Measurements from ENCODE around the gene PKNOX2. TPM values are rescaled to one million over a fixed set of nuclear protein-coding genes. Genes with fewer than 3 reads are reported as not detected.

PKNOX2 gene
- total RNA-seq, 2 experiments from 2014 or later, result not detected

- no peaks in the 10 kb centered on the region for H3K9me3 Mint-ChIP-seq
- no peak overlapping the region for H3K27ac Mint-ChIP-seq
- no peak overlapping the region for H3K4me3 Mint-ChIP-seq
- H3K27me3 Mint-ChIP-seq, result peaks cover 29% of the 10 kb centered on the region
- H3K36me3 Mint-ChIP-seq (ENCODE audit: low read depth), result no peaks in the 10 kb centered on the region
- ChIA-PET CTCF (interaction anchor here (1.4 kb wide), 1 partner anchor 26 kb away, joined by 3 read pairs; no protein-coding TSS in a partner anchor), POLR2A (no interaction called here)
- no peak for DNase-seq
- no peaks in the 10 kb centered on the region for H3K4me1 Mint-ChIP-seq
Observed at GRCh38 chr11:125308246-125308645, 143.7 kb downstream of the PKNOX2 start.

- Mint-ChIP-seq H3K4me1 (no peaks in the 10 kb centered on the region), H3K36me3 (ENCODE audit: low read depth) (no peaks in the 10 kb centered on the region), H3K4me3 (no peak overlapping the region), H3K9me3 (no peaks in the 10 kb centered on the region), H3K27ac (no peak overlapping the region), H3K27me3 (peaks cover 29% of the 10 kb centered on the region)
- CTCF ChIA-PET, result no interaction called here
- DNase-seq, result no peak
- POLR2A ChIA-PET, result no interaction called here
Observed at GRCh38 chr11:125312391-125312790, 147.8 kb downstream of the PKNOX2 start.

- POLR2A ChIA-PET, result no interaction called here
- DNase-seq, result no peak
- H3K27ac Mint-ChIP-seq, result no peak overlapping the region
- no peak overlapping the region for H3K4me3 Mint-ChIP-seq
- no peaks in the 10 kb centered on the region for H3K9me3 Mint-ChIP-seq
- no peaks in the 10 kb centered on the region for H3K36me3 Mint-ChIP-seq (ENCODE audit: low read depth)
- H3K4me1 Mint-ChIP-seq, result no peaks in the 10 kb centered on the region
- CTCF ChIA-PET, result no interaction called here
- H3K27me3 Mint-ChIP-seq, result peaks cover 26% of the 10 kb centered on the region
Observed at GRCh38 chr11:125312812-125313211, 148.3 kb downstream of the PKNOX2 start.

GRCh38 chr11:125313271-125314219, 149.0 kb downstream of the PKNOX2 start:
- no peak overlapping the region for H3K4me3 Mint-ChIP-seq
- peaks cover 27% of the 10 kb centered on the region for H3K27me3 Mint-ChIP-seq
- no peaks in the 10 kb centered on the region for H3K9me3 Mint-ChIP-seq
- no peak for DNase-seq
- CTCF ChIA-PET, result no interaction called here
- H3K4me1 Mint-ChIP-seq, result no peaks in the 10 kb centered on the region
- no peak overlapping the region for H3K27ac Mint-ChIP-seq
- H3K36me3 Mint-ChIP-seq (ENCODE audit: low read depth), result no peaks in the 10 kb centered on the region
- POLR2A ChIA-PET, result no interaction called here

DNA sequence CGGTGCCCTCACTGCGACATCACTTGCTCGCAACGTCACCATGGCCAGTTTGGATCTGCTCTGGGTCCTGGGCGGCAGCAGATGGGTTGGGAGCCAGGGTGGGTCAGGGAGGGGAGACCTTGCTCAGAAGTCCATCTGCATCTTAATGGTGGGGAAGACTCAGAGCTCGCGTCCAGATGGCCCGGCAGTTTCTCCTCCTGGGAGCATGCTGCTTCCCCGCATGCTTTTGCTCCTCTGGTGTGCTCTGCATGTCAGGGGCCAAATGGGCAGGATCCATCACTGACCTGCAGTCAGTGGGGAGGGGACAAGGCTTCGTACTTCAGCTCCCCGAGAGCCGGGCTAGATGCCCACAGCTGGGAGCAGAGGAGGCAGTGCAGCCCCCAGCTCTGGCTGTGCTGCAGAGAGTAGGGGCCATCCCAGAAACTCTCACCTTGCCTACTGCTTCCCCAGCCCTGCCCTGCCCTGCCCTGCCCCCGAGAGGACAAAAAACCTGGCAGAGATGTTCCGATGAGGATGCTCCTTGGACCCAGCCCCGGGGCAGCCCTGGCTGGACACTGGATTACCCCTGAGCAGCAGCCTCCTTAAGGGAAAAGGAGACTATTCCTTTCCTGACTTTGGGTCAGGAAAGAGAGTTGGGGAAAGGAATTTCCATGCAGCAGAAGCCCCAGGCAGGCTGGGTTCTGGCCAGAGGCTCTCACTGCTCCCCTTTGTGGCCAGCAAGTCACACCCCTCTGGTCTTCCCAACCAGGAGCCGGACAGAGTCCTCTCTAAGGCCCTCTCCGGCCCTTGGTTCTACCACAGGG, 149.9 kb downstream of the PKNOX2 start:
- ChIA-PET POLR2A (no interaction called here), CTCF (no interaction called here)
- no peaks in the 10 kb centered on the region for H3K9me3 Mint-ChIP-seq

DNA sequence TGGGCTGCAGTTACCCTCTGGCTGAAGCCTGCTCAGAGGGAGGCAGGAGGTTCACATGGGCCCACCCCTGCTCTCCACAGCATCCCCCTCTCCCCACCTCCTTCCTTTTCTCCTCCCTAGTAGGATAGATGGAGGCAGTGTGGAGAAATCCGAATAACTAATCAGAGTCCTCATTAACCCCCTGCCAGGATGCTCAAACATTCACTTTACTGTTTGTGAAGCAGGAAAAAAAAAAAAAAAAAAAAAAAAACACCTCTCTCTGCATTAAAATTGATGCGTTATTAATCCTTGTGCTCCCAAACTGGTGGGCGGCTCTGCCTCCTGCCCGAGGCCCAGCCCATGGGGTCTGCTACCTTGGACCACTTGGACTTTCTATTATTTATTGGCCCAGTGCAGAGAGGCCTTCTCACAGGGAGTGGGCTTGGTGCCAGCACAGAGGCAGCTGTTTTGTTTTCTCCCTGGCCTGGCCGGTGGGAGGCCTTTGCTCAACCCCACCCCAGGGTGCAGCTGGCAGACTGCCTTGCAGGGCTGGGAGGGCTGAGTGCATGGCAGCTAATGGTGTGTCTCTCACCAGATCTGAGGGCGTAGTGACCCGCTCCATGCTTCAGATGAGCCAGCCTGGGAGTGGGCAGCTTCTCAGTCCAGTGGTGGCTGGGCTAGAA, 150.7 kb downstream of the PKNOX2 start:
- H3K27ac Mint-ChIP-seq, result no peak overlapping the region
- H3K36me3 Mint-ChIP-seq (ENCODE audit: low read depth), result no peaks in the 10 kb centered on the region
- no peaks in the 10 kb centered on the region for H3K4me1 Mint-ChIP-seq
- no peaks in the 10 kb centered on the region for H3K9me3 Mint-ChIP-seq
- peaks cover 20% of the 10 kb centered on the region for H3K27me3 Mint-ChIP-seq
- CTCF ChIA-PET, result no interaction called here
- no peak overlapping the region for H3K4me3 Mint-ChIP-seq
- DNase-seq, result no peak
- POLR2A ChIA-PET, result no interaction called here

More for the DNA sequence above, 149.9 kb downstream of the PKNOX2 start:
- peaks cover 25% of the 10 kb centered on the region for H3K27me3 Mint-ChIP-seq
- no peak overlapping the region for H3K27ac Mint-ChIP-seq
- no peak overlapping the region for H3K4me3 Mint-ChIP-seq
- no peaks in the 10 kb centered on the region for H3K4me1 Mint-ChIP-seq
- H3K36me3 Mint-ChIP-seq (ENCODE audit: low read depth), result no peaks in the 10 kb centered on the region
- no peak for DNase-seq

- H3K4me3 Mint-ChIP-seq, result no peak overlapping the region
- no peak overlapping the region for H3K27ac Mint-ChIP-seq
- no peak for DNase-seq
- H3K4me1 Mint-ChIP-seq, result no peaks in the 10 kb centered on the region
- no peaks in the 10 kb centered on the region for H3K9me3 Mint-ChIP-seq
- ChIA-PET POLR2A (no interaction called here), CTCF (no interaction called here)
- peaks cover 17% of the 10 kb centered on the region for H3K27me3 Mint-ChIP-seq
- no peaks in the 10 kb centered on the region for H3K36me3 Mint-ChIP-seq (ENCODE audit: low read depth)
Observed at GRCh38 chr11:125317416-125317815, 152.9 kb downstream of the PKNOX2 start.

DNA sequence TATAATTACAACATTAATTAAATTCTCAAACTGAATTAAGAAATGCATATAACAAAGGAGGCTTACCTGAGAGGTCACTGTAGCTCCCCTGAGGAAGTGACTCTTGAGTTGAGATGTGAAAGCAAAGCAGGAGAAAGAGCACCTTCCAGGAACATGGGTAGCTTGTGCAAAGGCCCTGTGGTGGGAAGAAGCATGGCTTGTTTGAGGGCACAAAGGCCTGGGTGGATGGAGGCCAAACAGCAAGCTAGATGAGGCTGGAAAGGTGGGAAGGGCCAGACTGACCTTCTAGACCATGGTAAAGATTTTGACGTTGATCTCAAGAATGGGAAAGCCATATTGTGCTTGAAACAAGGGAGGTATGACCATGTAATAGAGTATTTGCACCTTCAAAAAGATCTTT, 155.1 kb downstream of the PKNOX2 start:
- Mint-ChIP-seq H3K27me3 (peaks cover 25% of the 10 kb centered on the region), H3K27ac (no peak overlapping the region), H3K4me1 (no peaks in the 10 kb centered on the region), H3K36me3 (ENCODE audit: low read depth) (no peaks in the 10 kb centered on the region), H3K9me3 (no peaks in the 10 kb centered on the region), H3K4me3 (no peak overlapping the region)
- no peak for DNase-seq
- CTCF ChIA-PET, result no interaction called here
- POLR2A ChIA-PET, result no interaction called here

- no peak for DNase-seq
- Mint-ChIP-seq H3K27me3 (peaks cover 25% of the 10 kb centered on the region), H3K4me3 (no peak overlapping the region), H3K9me3 (no peaks in the 10 kb centered on the region), H3K36me3 (ENCODE audit: low read depth) (no peaks in the 10 kb centered on the region), H3K4me1 (no peaks in the 10 kb centered on the region), H3K27ac (no peak overlapping the region)
- ChIA-PET CTCF (interaction anchor here (0.6 to 0.7 kb wide), 2 partner anchors 26 to 593 kb away, joined by 4 to 5 read pairs; no protein-coding TSS in a partner anchor), POLR2A (no interaction called here)
Observed at GRCh38 chr11:125320347-125321076, 156.0 kb downstream of the PKNOX2 start.

GRCh38 chr11:125322289-125322688, 157.7 kb downstream of the PKNOX2 start:
- Mint-ChIP-seq H3K36me3 (ENCODE audit: low read depth) (no peaks in the 10 kb centered on the region), H3K4me3 (no peak overlapping the region), H3K27ac (no peak overlapping the region), H3K27me3 (peaks cover 29% of the 10 kb centered on the region), H3K4me1 (no peaks in the 10 kb centered on the region), H3K9me3 (no peaks in the 10 kb centered on the region)
- ChIA-PET CTCF (no interaction called here), POLR2A (no interaction called here)
- no peak for DNase-seq

- Mint-ChIP-seq H3K27me3 (peaks cover 43% of the 10 kb centered on the region), H3K4me1 (no peaks in the 10 kb centered on the region), H3K4me3 (no peak overlapping the region), H3K36me3 (ENCODE audit: low read depth) (no peaks in the 10 kb centered on the region), H3K9me3 (no peaks in the 10 kb centered on the region), H3K27ac (no peak overlapping the region)
- POLR2A ChIA-PET, result no interaction called here
- DNase-seq, result no peak
- CTCF ChIA-PET, result interaction anchor here (7.4 kb wide), 1 partner anchor 20 kb away, joined by 36 read pairs; no protein-coding TSS in a partner anchor
Observed at GRCh38 chr11:125325196-125325595, 160.6 kb downstream of the PKNOX2 start.

DNA sequence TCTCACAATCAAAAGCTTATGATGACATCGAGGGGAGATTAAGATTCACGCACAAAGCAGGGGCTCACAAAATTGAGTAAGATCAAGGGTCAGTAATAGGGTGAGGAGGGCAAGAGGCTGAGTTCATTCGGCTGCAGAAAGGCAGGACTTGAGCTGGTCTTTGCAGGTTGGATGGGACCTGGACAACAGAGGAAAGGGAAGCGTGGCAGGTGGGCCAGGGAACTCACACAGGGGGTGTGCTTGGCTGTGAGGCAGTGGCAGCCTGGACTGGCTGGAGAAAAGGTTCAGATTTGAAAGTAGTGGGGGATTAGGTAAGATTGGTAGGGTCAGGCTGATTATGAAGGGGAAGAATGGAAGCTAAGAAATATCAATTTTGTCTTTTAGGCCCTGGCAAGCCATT, 161.6 kb downstream of the PKNOX2 start:
- no peak for DNase-seq
- POLR2A ChIA-PET, result no interaction called here
- H3K4me1 Mint-ChIP-seq, result no peaks in the 10 kb centered on the region
- H3K27me3 Mint-ChIP-seq, result peaks cover 47% of the 10 kb centered on the region
- H3K9me3 Mint-ChIP-seq, result no peaks in the 10 kb centered on the region
- H3K36me3 Mint-ChIP-seq (ENCODE audit: low read depth), result no peaks in the 10 kb centered on the region
- CTCF ChIA-PET, result interaction anchor here (1.1 to 7.4 kb wide), 2 partner anchors 20 to 22 kb away, joined by 3 to 36 read pairs; no protein-coding TSS in a partner anchor
- H3K4me3 Mint-ChIP-seq, result no peak overlapping the region
- H3K27ac Mint-ChIP-seq, result no peak overlapping the region
